K562 (cell line): Measurements from ENCODE around the gene SLC35A2. TPM values are rescaled to one million over a fixed set of nuclear protein-coding genes. Genes with fewer than 3 reads are reported as not detected.

Experiments used
- ASH1L ChIP-seq: fragments of 450-650 bp; IDR thresholded peaks from 2 replicates; pipeline ENCODE4 v1.6.1; 2018; ENCODE audit warnings: borderline replicate concordance, mild to moderate bottlenecking, low read depth; ENCODE audit not compliant: partially characterized antibody
- BHLHE40 ChIP-seq: IDR thresholded peaks from 2 replicates; pipeline ENCODE4 v1.6.1; 2011; ENCODE audit warnings: low read length, improper control_type of control experiment
- CBX8 ChIP-seq: fragments of 200-600 bp; sonication (generic); IDR thresholded peaks from 2 replicates; pipeline ENCODE4 v1.6.1; 2012; ENCODE audit warnings: borderline replicate concordance, mixed run types, low read depth, mild to moderate bottlenecking, moderate library complexity, mixed read lengths, low read length, control low read depth, inconsistent platforms; ENCODE audit not compliant: poor library complexity, severe bottlenecking; ENCODE audit errors: extremely low read depth
- CREB3L1 ChIP-seq: fragments of 450-650 bp; IDR thresholded peaks from 2 replicates; pipeline ENCODE4 v1.6.1; 2014; ENCODE audit warnings: low read depth, mild to moderate bottlenecking, moderate library complexity, borderline replicate concordance
- CTBP1 ChIP-seq: fragments of 450-650 bp; IDR thresholded peaks from 2 replicates; pipeline ENCODE4 v1.6.1; 2016; ENCODE audit warnings: borderline replicate concordance
- E2F3 ChIP-seq: fragments of 250-450 bp; sonication (Bioruptor Pico); IDR thresholded peaks from 2 replicates; pipeline ENCODE4 v1.4.0; 2020; ENCODE audit warnings: mild to moderate bottlenecking
- FOXA3 ChIP-seq, 2 experiments: fragments of 450-650 bp in 1 of 2; sonication (generic) in 1 of 2; formaldehyde crosslinking; IDR thresholded peaks in 1 of 2; conservative IDR thresholded peaks in 1 of 2; 2 replicates each; pipeline versions ENCODE4 v1.4.0 to v1.8.0; 2020 to 2022; ENCODE audit warnings: mild to moderate bottlenecking in 2 of 2, missing genetic modification reagents in 1 of 2
- HDAC2 ChIP-seq: fragments of 450-650 bp; IDR thresholded peaks from 2 replicates; pipeline ENCODE4 v1.6.1; 2016; ENCODE audit warnings: mild to moderate bottlenecking
- HNRNPK ChIP-seq: fragments of 200-400 bp; formaldehyde crosslinking; IDR thresholded peaks from one replicate; pipeline ENCODE4 v1.6.1; 2018; ENCODE audit warnings: mild to moderate bottlenecking, low read depth, low read length; ENCODE audit not compliant: poor library complexity, severe bottlenecking
- MAFG ChIP-seq: fragments of 450-650 bp; conservative IDR thresholded peaks from 2 replicates; pipeline ENCODE4 v1.6.1; 2016; ENCODE audit warnings: missing genetic modification characterization, missing compliant biosample characterization
- NCOA4 ChIP-seq: fragments of 450-650 bp; IDR thresholded peaks from 2 replicates; pipeline ENCODE4 v1.6.1; 2018; ENCODE audit warnings: mild to moderate bottlenecking; ENCODE audit not compliant: partially characterized antibody
- SPI1 ChIP-seq: IDR thresholded peaks from 2 replicates; pipeline ENCODE4 v1.6.1; 2011; ENCODE audit warnings: low read depth, low read length, control low read depth, borderline replicate concordance
- TCF3 ChIP-seq: sonication (generic); formaldehyde crosslinking; IDR thresholded peaks from 2 replicates; pipeline ENCODE4 v1.4.0; 2020; ENCODE audit warnings: mild to moderate bottlenecking, missing genetic modification reagents
- TCFL5 ChIP-seq: fragments of 250-450 bp; sonication (Bioruptor Pico); conservative IDR thresholded peaks from 2 replicates; pipeline ENCODE4 v1.6.1; 2021; ENCODE audit warnings: mild to moderate bottlenecking, moderate library complexity, matching md5 sums
- THRB ChIP-seq: fragments of 450-650 bp; formaldehyde crosslinking; conservative IDR thresholded peaks from 2 replicates; pipeline ENCODE4 v1.4.0; 2022; ENCODE audit warnings: mild to moderate bottlenecking, missing genetic modification characterization
- TSC22D4 ChIP-seq: fragments of 450-650 bp; IDR thresholded peaks from 2 replicates; pipeline ENCODE4 v1.6.1; 2016; ENCODE audit warnings: missing genetic modification characterization, missing biosample characterization, control low read depth
- USF2 ChIP-seq: sonication (generic); formaldehyde crosslinking; IDR thresholded peaks from 2 replicates; pipeline ENCODE4 v1.5.0; 2020; ENCODE audit warnings: missing genetic modification reagents
- ZKSCAN3 ChIP-seq: fragments of 250-450 bp; sonication (Bioruptor Pico); IDR thresholded peaks from 2 replicates; pipeline ENCODE4 v1.4.0; 2020
- ZNF224 ChIP-seq: sonication (generic); formaldehyde crosslinking; IDR thresholded peaks from 2 replicates; pipeline ENCODE4 v1.8.0; 2022; ENCODE audit warnings: mild to moderate bottlenecking, missing genetic modification reagents
- ZNF280B ChIP-seq: fragments of 250-450 bp; sonication (Bioruptor Pico); IDR thresholded peaks from 2 replicates; pipeline ENCODE4 v1.5.1; 2021; ENCODE audit warnings: mild to moderate bottlenecking
- ZNF584 ChIP-seq: fragments of 200-800 bp; sonication (Bioruptor generic); IDR thresholded peaks from 2 replicates; pipeline ENCODE4 v1.6.1; 2016; ENCODE audit warnings: low read depth, mild to moderate bottlenecking, missing genetic modification characterization, missing compliant biosample characterization
- ZNF766 ChIP-seq: fragments of 200-800 bp; sonication (Bioruptor generic); conservative IDR thresholded peaks from 2 replicates; pipeline ENCODE4 v1.6.1; 2016; ENCODE audit warnings: missing genetic modification characterization, missing compliant biosample characterization
- ZNF785 ChIP-seq: fragments of 250-450 bp; sonication (Bioruptor Pico); IDR thresholded peaks from 2 replicates; pipeline ENCODE4 v1.4.0; 2020; ENCODE audit warnings: mild to moderate bottlenecking
- polyA plus RNA-seq, 8 experiments: library from polyadenylated mRNA; depleted of rRNA in 4 of 8; stranded (reverse) in 5 of 8; unstranded in 3 of 8; fragments of >200 nt; fragmentation: Nextera tagmentation in 2 of 8; fragmentation: Illumina TruSeq in 1 of 8; extraction: Ambion mirVana in 2 of 8; extraction: Trizol in 1 of 8; gene quantifications; 2 replicates each; pipeline versions ENCODE4 v1.2.1 to v1.2.3, GENCODE V29; 2011 to 2014; ENCODE audit warnings: inconsistent platforms in 1 of 8, missing spikeins in 1 of 8
- total RNA-seq, 7 experiments: library from RNA; depleted of rRNA in 6 of 7; stranded (reverse); fragments of >200 nt in 6 of 7; fragmentation: Illumina TruSeq in 2 of 7; extraction: Trizol in 2 of 7; gene quantifications; 2 replicates each; pipeline versions ENCODE4 v1.2.1 to v1.2.3, GENCODE V29; 2011 to 2021; ENCODE audit warnings: low replicate concordance in 1 of 7

The SLC35A2 gene
- total and polyA plus RNA-seq, 9 of the 15 experiments (the other 6 are each of a cell fraction or from before 2014, with no cell fraction given): 3.3 to 38.9 (median 20.0) TPM

- TF ChIP-seq MAFG (no peak), TCF3 (CRISPR knock-in tag) (no peak), BHLHE40 (no peak), TSC22D4 (tag) (no peak), ZNF766 (CRISPR knock-in tag) (no peak; the same call in 1 of the 2 replicates), E2F3 (no peak), SPI1 (no peak), ZNF785 (no peak), NCOA4 (no peak), ZKSCAN3 (CRISPR knock-in tag) (no peak), CBX8 (no peak), HDAC2 (no peak), THRB (CRISPR knock-in tag) (no peak), ASH1L (peak; percentile 65), ZNF584 (CRISPR knock-in tag) (no peak), HNRNPK (no peak), TCFL5 (CRISPR knock-in tag) (no peak), CTBP1 (peak; percentile 9; the same call in 1 of the 2 replicates), FOXA3 (CRISPR knock-in tag; conservative IDR thresholded peaks at IDR 0.05 in 1 of 2, IDR thresholded peaks at IDR 0.05 in 1 of 2) (no peak), ZNF280B (CRISPR knock-in tag) (no peak), USF2 (CRISPR knock-in tag) (no peak), ZNF224 (CRISPR knock-in tag) (no peak), CREB3L1 (peak; percentile 79)
These were observed 46.6 kb upstream of the SLC35A2 start (continued) for GRCh38 chrX:48957827-48958634.
